Lower lobe of right lung (tissue), 2 donors: ENCODE data around the gene COX5B. TPM values are rescaled to one million over a fixed set of nuclear protein-coding genes. Genes with fewer than 3 reads are reported as not detected.
"Not testable (repeated sequence)": the region's sequence is repeated elsewhere in the genome, so short reads cannot be mapped to it uniquely, and the experiment has no call there.

Source experiments
- ATAC-seq, 2 donors: fragments of 200-7000 bp; cut with Tn5 transposase; one replicate each; pipeline ENCODE4 v1.9.1; 2020 to 2022; ENCODE audit warnings: mild to moderate bottlenecking in 2 of 2, moderate library complexity in 2 of 2
- DNase-seq: peaks from one replicate; pipeline ENCODE4 v3.0.0-alpha.2; 2020
- H3K27ac ChIP-seq: fragments of 200-600 bp; one replicate; pipeline ENCODE4 v1.8.0; 2022
- H3K27me3 ChIP-seq: fragments of 200-600 bp; one replicate; pipeline ENCODE4 v1.8.0; 2022; ENCODE audit warnings: low read depth
- H3K36me3 ChIP-seq: fragments of 200-600 bp; one replicate; pipeline ENCODE4 v1.8.0; 2022; ENCODE audit warnings: mild to moderate bottlenecking
- H3K4me1 ChIP-seq: fragments of 200-600 bp; one replicate; pipeline ENCODE4 v1.8.0; 2022
- H3K4me3 ChIP-seq: fragments of 200-600 bp; one replicate; pipeline ENCODE4 v1.8.0; 2022; ENCODE audit warnings: mild to moderate bottlenecking
- H3K9me3 ChIP-seq: fragments of 200-600 bp; one replicate; pipeline ENCODE4 v1.8.0; 2022
- intact Hi-C: fragments of 100-400 bp; cut with DNase I; formaldehyde crosslinking; loops from one replicate; pipeline ENCODE4 v1.11.0; 2022
- total RNA-seq: library from RNA; stranded (reverse); fragmentation: NEBNext Ultra II Directional; extraction: Animal tissue kit (Norgen Biotek cat#: 25700); gene quantifications from one replicate; pipeline ENCODE4 v1.2.1, GENCODE V29; 2021
- TF ChIP-seq, protein P1 (sequence below): fragments of 200-600 bp; IDR thresholded peaks from one replicate; pipeline ENCODE4 v1.8.0; 2022; ENCODE audit warnings: antibody characterized with exemption, mild to moderate bottlenecking
- donor health status: DM: no; HTN: yes; CAD: no; lungs with severe emphysema.

The COX5B gene
- total RNA-seq, 1 donor from 2014 or later, result 164 TPM

DNA sequence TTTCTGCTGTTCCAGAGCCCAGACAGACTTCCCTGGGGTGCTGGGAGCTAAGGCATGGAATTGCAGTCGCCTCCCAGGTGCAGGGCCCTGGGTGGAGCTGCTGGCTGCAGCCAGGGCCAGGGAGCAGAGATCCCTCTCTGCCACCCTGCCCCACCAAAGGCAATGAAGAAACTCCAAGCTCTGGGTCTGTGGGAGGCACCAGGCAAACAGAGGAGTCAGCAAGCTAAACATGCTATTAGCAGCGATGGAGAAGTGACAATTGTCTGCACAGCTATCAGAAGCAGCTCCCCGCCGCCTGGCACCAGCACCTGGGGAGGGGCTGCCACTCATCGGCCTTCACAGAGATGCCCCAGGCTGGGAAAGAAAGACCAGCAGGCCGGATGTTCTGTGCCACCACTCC, 28.0 kb upstream of the COX5B start:
- ATAC-seq (no peak), DNase-seq (no peak)
- Histone ChIP-seq H3K9me3 (no peaks in the 10 kb centered on the region), H3K27ac (no peak overlapping the region), H3K36me3 (no peaks in the 10 kb centered on the region), H3K27me3 (no peaks in the 10 kb centered on the region), H3K4me3 (no peak overlapping the region), H3K4me1 (no peaks in the 10 kb centered on the region)
- intact Hi-C loops, result no loop called here
- TF ChIP-seq, protein P1, sequence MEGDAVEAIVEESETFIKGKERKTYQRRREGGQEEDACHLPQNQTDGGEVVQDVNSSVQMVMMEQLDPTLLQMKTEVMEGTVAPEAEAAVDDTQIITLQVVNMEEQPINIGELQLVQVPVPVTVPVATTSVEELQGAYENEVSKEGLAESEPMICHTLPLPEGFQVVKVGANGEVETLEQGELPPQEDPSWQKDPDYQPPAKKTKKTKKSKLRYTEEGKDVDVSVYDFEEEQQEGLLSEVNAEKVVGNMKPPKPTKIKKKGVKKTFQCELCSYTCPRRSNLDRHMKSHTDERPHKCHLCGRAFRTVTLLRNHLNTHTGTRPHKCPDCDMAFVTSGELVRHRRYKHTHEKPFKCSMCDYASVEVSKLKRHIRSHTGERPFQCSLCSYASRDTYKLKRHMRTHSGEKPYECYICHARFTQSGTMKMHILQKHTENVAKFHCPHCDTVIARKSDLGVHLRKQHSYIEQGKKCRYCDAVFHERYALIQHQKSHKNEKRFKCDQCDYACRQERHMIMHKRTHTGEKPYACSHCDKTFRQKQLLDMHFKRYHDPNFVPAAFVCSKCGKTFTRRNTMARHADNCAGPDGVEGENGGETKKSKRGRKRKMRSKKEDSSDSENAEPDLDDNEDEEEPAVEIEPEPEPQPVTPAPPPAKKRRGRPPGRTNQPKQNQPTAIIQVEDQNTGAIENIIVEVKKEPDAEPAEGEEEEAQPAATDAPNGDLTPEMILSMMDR, result no peak

DNA sequence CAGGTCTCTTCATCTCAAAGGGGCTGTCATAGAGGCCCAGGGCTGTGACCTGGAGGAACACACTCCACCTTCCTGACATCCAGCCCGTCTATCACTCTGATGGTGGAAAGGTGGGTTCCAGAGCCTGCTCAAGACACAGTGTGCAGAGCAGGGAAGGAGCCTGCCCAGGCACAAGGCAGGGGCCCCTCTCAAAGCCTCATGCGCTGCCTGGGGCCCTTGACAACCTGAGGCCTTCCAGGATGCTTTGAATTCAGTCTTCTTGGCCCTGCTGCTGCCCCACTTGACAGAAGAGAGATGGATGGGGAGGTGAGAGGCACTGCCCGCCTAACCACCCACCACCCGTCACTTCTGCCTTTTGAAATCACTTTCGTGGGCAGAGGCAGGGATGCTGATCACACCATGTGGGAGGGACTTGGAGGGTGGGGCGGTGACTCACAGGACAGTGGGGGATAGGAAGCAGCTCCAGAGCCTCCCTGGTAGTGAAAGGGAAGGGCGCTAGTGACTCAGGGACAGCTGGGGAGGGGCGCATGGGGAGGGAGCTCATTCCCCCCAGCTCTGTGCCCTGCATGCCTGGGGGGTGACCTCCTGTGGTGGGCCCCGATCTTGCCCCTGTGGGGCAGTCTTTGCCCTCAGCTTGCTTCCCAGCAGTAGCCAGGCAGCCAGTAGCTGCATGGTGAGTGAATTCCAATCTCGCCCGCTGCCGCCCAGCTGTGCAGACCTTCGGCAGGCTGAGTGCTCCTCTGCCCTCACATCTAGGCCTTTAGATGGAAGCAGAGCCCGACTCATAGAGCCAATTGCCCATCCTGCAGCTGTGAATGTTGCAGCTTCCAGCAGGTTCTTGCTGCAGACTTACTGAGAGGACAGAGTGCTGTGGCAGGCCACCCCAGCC, 26.7 kb upstream of the COX5B start:
- H3K27ac ChIP-seq, H3K9me3 ChIP-seq, H3K4me1 ChIP-seq, H3K36me3 ChIP-seq, H3K4me3 ChIP-seq, DNase-seq, H3K27me3 ChIP-seq, intact Hi-C loops: not testable (repeated sequence)
- ATAC-seq, result peak; percentile 66 to 72

DNA sequence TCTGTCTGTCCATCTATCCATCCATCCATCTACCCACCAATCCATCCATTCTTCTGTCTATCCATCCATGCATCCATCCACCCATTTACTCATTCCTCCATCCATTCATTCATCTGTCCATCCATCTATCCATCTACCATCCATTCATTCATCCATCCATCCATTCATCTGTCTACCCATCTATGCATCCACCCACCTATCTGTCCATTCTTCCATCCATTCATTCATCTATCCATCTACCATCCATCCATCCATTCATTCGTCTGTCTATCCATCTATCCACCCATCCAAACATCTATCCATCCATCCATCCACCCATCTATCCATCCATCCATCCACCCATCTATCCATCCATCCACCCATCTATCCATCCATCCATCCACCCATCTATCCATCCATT, 25.4 kb upstream of the COX5B start:
- H3K36me3 ChIP-seq, H3K4me3 ChIP-seq: not testable (repeated sequence)

DNA sequence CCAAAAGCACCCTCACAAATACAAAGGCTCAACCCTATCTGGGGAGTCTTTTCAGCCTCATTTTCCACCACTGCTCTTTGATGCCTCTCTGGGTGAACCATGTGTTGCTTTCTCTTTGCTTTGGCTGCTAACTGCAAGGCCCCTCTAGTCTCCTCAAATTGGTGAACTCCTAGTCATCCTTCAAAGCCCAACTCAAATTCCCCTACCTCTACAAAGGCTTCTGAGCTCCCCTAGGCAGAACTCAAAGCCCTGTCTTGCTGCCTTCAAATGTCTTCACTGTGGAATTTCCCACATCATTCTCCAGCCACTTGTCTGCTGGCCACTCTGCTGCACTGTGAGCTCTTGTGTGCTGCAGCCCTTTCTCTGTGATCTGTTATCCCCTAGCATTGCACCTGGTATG, 22.9 kb upstream of the COX5B start:
- H3K9me3 ChIP-seq, DNase-seq, H3K27ac ChIP-seq, H3K27me3 ChIP-seq, H3K36me3 ChIP-seq, intact Hi-C loops, H3K4me3 ChIP-seq, H3K4me1 ChIP-seq, ATAC-seq: not testable (repeated sequence)

More for the DNA sequence above, 25.4 kb upstream of the COX5B start:
- ATAC-seq, H3K27me3 ChIP-seq, H3K27ac ChIP-seq, intact Hi-C loops, H3K9me3 ChIP-seq, H3K4me1 ChIP-seq, DNase-seq: not testable (repeated sequence)

DNA sequence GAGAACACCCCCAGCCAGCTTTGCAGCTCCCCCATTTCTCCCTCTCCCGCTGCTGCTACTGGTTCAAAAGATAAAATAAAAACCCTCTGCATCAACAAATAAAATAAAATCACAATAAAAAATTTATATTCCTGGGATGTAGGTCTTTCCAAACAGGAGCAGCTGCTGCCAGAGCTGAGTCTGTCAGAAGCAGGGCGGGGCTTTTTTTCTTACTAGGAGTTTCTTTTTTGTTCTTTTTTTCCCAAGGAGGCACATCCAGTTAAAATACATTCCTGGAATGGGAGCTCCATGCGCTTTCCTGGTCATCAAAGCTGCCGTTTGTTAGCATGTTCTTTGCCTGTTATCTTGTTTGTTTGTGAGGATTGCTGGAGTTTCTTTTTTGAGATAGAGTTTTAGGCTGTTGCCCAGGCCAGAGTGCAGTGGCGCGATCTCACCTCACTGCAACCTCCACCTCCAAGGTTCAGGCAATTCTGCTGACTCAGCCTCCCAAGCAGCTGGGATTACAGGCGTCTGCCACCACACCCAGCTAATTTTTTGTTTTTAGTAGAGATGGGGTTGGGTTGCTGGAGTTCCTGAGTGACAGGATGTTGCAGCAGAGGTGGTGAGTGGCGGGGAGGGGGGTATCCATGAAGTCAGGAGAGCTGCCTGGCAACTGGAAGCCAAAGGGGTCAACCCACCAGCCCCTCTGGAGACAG, 20.4 kb upstream of the COX5B start:
- H3K27ac ChIP-seq, H3K4me3 ChIP-seq, H3K36me3 ChIP-seq, ATAC-seq, H3K27me3 ChIP-seq, H3K4me1 ChIP-seq, DNase-seq, intact Hi-C loops, H3K9me3 ChIP-seq: not testable (repeated sequence)

DNA sequence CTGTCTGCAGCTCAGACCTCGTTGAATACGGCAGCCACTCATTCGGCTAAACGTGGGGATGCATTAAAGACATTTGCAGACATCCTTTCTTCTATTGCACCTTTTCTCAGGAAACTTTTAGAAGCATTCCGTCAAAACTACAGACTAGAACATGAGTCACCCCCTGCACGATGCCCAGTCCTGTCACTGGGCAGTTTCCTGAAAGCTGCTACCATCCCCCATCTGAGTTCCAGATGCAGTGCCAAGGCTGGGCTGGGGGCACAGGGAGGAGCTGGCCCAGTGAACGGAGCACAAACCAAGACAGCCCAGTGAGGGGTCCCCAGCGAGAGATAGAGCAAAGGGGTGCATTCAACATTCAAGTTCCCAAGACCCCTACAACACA, 19.8 kb upstream of the COX5B start:
- H3K4me1 ChIP-seq, H3K9me3 ChIP-seq, intact Hi-C loops, H3K36me3 ChIP-seq, H3K27me3 ChIP-seq, DNase-seq, H3K27ac ChIP-seq, H3K4me3 ChIP-seq, ATAC-seq: not testable (repeated sequence)

DNA sequence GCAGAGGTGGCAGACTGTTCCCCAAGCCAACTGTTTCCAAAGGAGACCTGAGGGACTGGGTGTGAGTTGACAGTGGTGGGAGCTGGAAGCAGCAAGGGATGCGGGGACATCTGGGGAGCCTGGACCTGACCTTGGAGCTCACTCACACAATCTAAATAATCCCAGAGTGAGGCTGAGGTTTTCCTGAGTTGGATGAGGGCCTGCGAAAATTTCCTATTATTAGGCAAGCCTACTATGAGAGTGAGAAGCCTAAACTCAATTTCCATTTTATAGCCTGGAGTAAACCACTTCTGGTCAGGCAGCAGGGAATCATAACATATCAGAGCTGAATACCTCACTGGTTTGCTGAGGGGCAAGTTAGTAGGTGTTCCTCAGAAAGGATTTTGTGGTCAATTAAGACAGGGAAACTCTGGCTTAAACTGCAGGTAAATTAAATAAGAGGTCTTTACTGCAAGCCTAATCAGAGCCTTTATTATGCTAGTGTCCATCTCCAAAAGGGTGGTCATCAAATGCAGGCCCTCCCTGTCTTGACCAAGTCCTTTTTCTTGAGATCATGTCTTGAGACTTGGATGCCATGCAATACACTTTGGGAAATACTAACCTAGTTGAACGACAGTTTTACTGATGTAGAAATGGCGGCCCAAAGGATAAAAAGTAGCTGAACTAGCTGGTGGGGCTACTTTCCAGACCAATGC, 1.7 kb upstream of the COX5B start:
- Histone ChIP-seq H3K36me3 (peaks cover 24% of the 10 kb centered on the region), H3K27ac (peak overlapping the region; percentile 93), H3K27me3 (peaks cover 5% of the 10 kb centered on the region), H3K9me3 (no peaks in the 10 kb centered on the region), H3K4me3 (no peak overlapping the region), H3K4me1 (peaks cover 19% of the 10 kb centered on the region)
- ATAC-seq (no peak), DNase-seq (no peak)
- TF ChIP-seq, protein P1, result no peak
- intact Hi-C loops, result no loop called here
